ENCODE data around the gene NDUFA3.

The NDUFA3 gene

GRCh38 chr19:54108496-54108895, 5.8 kb downstream of the NDUFA3 start:
- DNase-seq = no peak

GRCh38 chr19:54109651-54110050, 7.0 kb downstream of the NDUFA3 start:
- DNase-seq = no peak

GRCh38 chr19:54114340-54115108, 11.9 kb downstream of the NDUFA3 start:
- no peak for DNase-seq

- DNase-seq = peak; percentile 89 to 94
Measured at GRCh38 chr19:54115109-54116063, 12.7 kb downstream of the NDUFA3 start, which contains the start of the genes PRPF31 and TFPT. PRPF31 (plus strand) TSS chr19:54115754; CDS start chr19:54118279, 2,525 bp downstream. TFPT (minus strand) TSS chr19:54115657; CDS start chr19:54115269, 388 bp downstream.

- no peak for DNase-seq
Measured at GRCh38 chr19:54121259-54121658, 18.6 kb downstream of the NDUFA3 start.

- DNase-seq = no peak
Measured at GRCh38 chr19:54123682-54124081, 21.0 kb downstream of the NDUFA3 start.

GRCh38 chr19:54124393-54124792, 21.7 kb downstream of the NDUFA3 start:
- DNase-seq = no peak

GRCh38 chr19:54125713-54126112, 23.1 kb downstream of the NDUFA3 start:
- DNase-seq = no peak

- DNase-seq = no peak
Measured at GRCh38 chr19:54127688-54128440, 25.2 kb downstream of the NDUFA3 start.

- no peak for DNase-seq
Measured at GRCh38 chr19:54128441-54128725, 25.7 kb downstream of the NDUFA3 start.

GRCh38 chr19:54128796-54129616, 26.4 kb downstream of the NDUFA3 start:
- no peak for DNase-seq

- no peak for DNase-seq
Measured at GRCh38 chr19:54129617-54129996, 27.0 kb downstream of the NDUFA3 start.

- peak; percentile 22 to 35 for DNase-seq
Measured at GRCh38 chr19:54133312-54133956, 30.8 kb downstream of the NDUFA3 start.

GRCh38 chr19:54133957-54134590, 31.4 kb downstream of the NDUFA3 start:
- DNase-seq = no peak

- DNase-seq = no peak
Measured at GRCh38 chr19:54136086-54136863, 33.6 kb downstream of the NDUFA3 start.

GRCh38 chr19:54136864-54137698, 34.4 kb downstream of the NDUFA3 start:
- DNase-seq = peak; percentile 98 to 99

GRCh38 chr19:54137699-54138488, 35.2 kb downstream of the NDUFA3 start, which contains the start of gene CNOT3:
CNOT3 (plus strand) TSS chr19:54137762; CDS start chr19:54142979, 5,217 bp downstream.
- no peak for DNase-seq
